ACC112 (cell line): ENCODE results near the gene RNF150.

Source experiments
- H2AFZ ChIP-seq: fragments of 200-600 bp; sonication (generic); one replicate; pipeline ENCODE4 v1.6.0; 2017; ENCODE audit warnings: antibody characterized with exemption, low read length; ENCODE audit not compliant: unreplicated experiment
- H3K27ac ChIP-seq: fragments of 200-600 bp; sonication (generic); 2 replicates; pipeline ENCODE4 v1.5.1; 2014; ENCODE audit warnings: low read depth, mild to moderate bottlenecking, antibody characterized with exemption, low read length, moderate library complexity
- H3K27me3 ChIP-seq: fragments of 200-600 bp; sonication (generic); 2 replicates; pipeline ENCODE4 v1.6.1; 2014; ENCODE audit warnings: mild to moderate bottlenecking, antibody characterized with exemption, low read length, moderate library complexity, mixed read lengths; ENCODE audit not compliant: insufficient read depth
- H3K36me3 ChIP-seq: fragments of 200-600 bp; sonication (generic); 2 replicates; pipeline ENCODE4 v1.6.1; 2016; ENCODE audit warnings: mild to moderate bottlenecking, antibody characterized with exemption, low read length, moderate library complexity, mixed read lengths; ENCODE audit not compliant: insufficient read depth
- H3K4me1 ChIP-seq: fragments of 200-600 bp; sonication (generic); one replicate; pipeline ENCODE4 v1.6.1; 2016; ENCODE audit warnings: low read length, mixed read lengths; ENCODE audit not compliant: insufficient read depth, unreplicated experiment, control insufficient read depth
- H3K4me3 ChIP-seq: fragments of 200-600 bp; sonication (generic); 2 replicates; pipeline ENCODE4 v1.5.1; 2014; ENCODE audit warnings: mild to moderate bottlenecking, low read depth, low read length
- H3K79me2 ChIP-seq: fragments of 200-600 bp; sonication (generic); one replicate; pipeline ENCODE4 v1.6.0; 2016; ENCODE audit warnings: low read length; ENCODE audit not compliant: control insufficient read depth, unreplicated experiment, insufficient read depth

RNF150 gene

DNA sequence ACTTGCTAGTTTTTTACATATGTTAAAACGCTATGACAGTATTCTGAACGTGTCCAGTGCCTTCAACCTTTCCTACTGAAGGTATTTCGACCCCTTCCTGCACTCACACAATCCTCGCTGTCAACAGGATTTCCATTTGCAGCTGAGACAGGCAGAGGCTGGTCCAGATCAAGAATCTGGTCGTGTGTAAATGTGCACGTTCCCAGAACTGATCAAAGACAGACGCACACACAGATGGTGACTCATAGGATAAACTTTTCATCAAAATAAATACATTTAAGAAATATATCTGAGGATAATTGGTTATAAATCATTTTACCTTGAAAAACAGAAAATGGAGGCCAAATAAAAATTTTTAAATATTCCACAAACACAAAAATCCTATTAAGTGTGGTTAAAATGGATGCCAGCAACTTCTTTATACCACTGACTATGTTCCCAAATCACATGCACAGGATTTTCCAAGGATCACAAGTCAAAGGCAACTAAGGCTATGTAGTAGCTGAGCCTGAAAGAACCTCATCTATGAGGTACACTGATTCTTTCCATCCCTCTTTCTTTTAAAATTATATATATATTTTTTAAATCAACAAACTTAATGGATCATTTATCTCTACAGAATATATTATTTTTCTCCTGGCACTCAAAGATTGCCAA is 85.9 kb downstream of the RNF150 start:
- Histone ChIP-seq H2AFZ (peak overlapping the region; percentile 3), H3K4me1 (peaks cover 24% of the 10 kb centered on the region), H3K27ac (peak overlapping the region; percentile 82)

GRCh38 chr4:141046255-141046654 is 87.0 kb downstream of the RNF150 start:
- Histone ChIP-seq H3K79me2 (no peaks in the 10 kb centered on the region), H3K4me1 (peaks cover 28% of the 10 kb centered on the region), H3K36me3 (no peaks in the 10 kb centered on the region), H3K27ac (peak overlapping the region; percentile 82), H3K27me3 (no peaks in the 10 kb centered on the region), H3K4me3 (no peak overlapping the region), H2AFZ (peak overlapping the region; percentile 69)

More for the DNA sequence above, 85.9 kb downstream of the RNF150 start:
- H3K36me3 ChIP-seq = no peaks in the 10 kb centered on the region
- H3K79me2 ChIP-seq = no peaks in the 10 kb centered on the region
- H3K4me3 ChIP-seq = no peak overlapping the region
- H3K27me3 ChIP-seq = no peaks in the 10 kb centered on the region

DNA sequence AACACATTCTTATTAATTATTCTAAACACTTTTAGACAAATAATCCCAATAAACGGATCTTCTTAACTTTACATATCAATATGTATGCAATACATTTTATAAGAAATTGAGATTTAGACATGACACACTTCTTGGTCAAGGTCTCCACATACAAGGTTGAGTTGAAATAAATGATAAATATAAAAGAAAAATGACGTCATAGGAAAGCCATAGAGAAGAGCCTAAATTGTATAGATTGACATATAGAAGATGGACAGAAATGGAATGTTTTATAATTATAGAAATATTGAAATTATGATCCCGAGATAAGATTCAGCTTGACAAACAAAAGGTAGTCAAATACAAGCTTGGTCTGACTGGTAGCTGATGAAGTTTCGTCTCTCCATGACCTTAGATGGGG is 87.4 kb downstream of the RNF150 start:
- H3K27ac ChIP-seq = peak overlapping the region; percentile 82
- H2AFZ ChIP-seq = no peak overlapping the region
- H3K79me2 ChIP-seq = no peaks in the 10 kb centered on the region
- H3K36me3 ChIP-seq = no peaks in the 10 kb centered on the region
- no peak overlapping the region for H3K4me3 ChIP-seq
- no peaks in the 10 kb centered on the region for H3K27me3 ChIP-seq
- peaks cover 32% of the 10 kb centered on the region for H3K4me1 ChIP-seq

DNA sequence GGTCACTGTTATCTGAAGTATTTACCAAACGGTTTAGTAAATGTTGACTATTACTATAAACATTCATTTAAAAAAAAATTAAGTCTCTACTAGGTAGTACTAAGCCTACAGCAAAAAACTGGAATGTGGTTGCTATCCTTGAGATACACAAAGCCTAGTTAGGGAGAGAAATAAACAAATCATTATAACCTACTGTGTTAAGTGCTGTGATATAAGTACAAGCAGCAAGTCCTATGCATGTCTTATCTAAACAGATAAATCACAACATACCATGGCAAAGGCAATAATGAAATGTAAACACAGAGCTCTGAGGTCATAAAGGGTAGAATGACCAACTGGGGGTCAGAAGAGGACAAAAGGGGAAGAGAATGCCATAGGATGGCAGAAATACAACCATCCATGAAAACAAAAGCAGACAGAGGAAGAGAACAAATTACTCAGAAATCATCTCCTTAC is 92.2 kb downstream of the RNF150 start:
- Histone ChIP-seq H3K4me3 (no peak overlapping the region), H3K79me2 (no peaks in the 10 kb centered on the region), H3K4me1 (peaks cover 14% of the 10 kb centered on the region), H2AFZ (no peak overlapping the region), H3K27me3 (no peaks in the 10 kb centered on the region), H3K36me3 (no peaks in the 10 kb centered on the region), H3K27ac (peak overlapping the region; percentile 30; the same call in 1 of the 2 replicates)

DNA sequence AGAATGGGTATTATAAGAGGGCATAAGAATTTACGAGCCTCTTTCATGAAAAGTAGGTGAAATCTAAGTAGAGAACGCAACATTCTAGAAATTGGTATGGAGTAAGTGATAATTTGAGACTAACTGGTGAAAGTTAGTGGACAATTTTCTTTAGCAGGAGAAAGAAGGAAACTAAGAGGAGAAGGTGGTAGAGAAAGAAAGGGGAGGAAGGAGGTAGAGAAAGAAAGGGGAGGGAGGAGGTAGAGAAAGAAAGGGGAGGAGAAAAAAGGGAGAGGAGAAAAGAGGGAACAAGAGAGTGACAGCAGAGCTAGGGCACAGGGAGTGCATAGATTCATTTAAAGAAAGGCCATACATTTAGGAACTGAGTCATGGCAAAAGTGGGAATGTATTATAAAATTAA is 94.1 kb downstream of the RNF150 start:
- Histone ChIP-seq H2AFZ (no peak overlapping the region), H3K27ac (no peak overlapping the region)

DNA sequence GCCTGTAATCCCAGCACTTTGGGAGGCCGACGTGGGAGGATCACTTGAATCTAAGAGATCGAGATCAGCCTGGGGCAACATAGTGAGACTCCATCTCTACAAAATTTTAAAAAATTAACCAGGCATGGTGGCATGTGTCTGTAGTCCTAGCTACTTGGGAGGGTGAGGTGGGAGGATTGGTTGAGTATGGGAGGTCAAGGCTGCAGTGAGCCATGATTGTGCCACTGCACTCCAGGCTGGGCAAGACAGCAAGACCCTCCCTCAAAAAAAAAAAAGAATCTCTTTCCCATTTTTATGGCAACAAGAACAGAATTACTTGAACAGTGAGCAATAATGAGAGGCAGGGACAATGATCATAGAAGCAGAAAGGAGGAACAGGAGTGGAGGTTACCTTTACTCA is 94.8 kb downstream of the RNF150 start:
- no peak overlapping the region for H2AFZ ChIP-seq
- H3K79me2 ChIP-seq = no peaks in the 10 kb centered on the region
- H3K27me3 ChIP-seq = no peaks in the 10 kb centered on the region
- no peaks in the 10 kb centered on the region for H3K36me3 ChIP-seq
- no peak overlapping the region for H3K4me3 ChIP-seq
- peaks cover 8% of the 10 kb centered on the region for H3K4me1 ChIP-seq
- H3K27ac ChIP-seq = no peak overlapping the region

More for the DNA sequence above, 94.1 kb downstream of the RNF150 start:
- Histone ChIP-seq H3K36me3 (no peaks in the 10 kb centered on the region), H3K27me3 (no peaks in the 10 kb centered on the region), H3K4me1 (peaks cover 8% of the 10 kb centered on the region), H3K4me3 (no peak overlapping the region), H3K79me2 (no peaks in the 10 kb centered on the region)

DNA sequence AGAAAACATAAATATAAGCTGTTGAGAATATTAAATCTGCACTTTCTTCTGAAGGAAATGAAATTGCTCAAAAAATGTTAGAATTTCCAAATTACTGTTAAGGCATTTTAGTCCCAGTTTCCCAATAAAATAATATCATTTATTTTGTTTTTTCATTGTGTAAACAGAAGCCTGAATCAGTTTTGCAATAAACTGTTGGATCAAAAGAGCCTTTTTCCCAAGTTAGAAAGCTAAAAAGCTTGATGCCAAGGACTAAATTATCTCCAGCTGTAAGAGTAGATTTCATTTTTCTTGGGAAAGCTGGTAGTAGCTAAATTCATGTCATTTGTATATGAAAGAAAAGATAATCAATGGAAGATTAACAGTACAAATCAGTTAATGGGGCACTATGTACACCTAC is 95.8 kb downstream of the RNF150 start:
- Histone ChIP-seq H2AFZ (no peak overlapping the region), H3K27me3 (no peaks in the 10 kb centered on the region), H3K4me3 (no peak overlapping the region), H3K79me2 (no peaks in the 10 kb centered on the region), H3K36me3 (no peaks in the 10 kb centered on the region), H3K27ac (no peak overlapping the region), H3K4me1 (peaks cover 8% of the 10 kb centered on the region)

DNA sequence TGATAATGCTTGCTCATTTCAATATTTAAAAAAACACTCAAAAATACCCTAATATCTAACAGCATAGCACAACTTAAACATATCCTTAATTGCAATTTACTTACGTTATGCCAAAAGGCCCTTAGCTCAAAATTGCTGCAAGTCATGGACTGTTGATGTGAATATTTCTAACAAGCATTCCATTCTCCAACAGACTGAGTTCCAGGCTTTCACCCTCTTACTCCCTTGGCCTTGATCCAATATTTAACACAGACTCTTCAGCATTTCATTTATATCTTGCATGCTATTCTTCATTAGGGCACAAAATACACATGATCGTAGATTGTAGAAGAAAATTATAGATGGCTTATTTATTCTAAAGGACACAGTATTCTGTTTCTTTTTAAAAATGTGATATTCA is 96.5 kb downstream of the RNF150 start:
- Histone ChIP-seq H3K4me3 (no peak overlapping the region), H3K27ac (no peak overlapping the region)

GRCh38 chr4:141035920-141036319 is 97.3 kb downstream of the RNF150 start:
- no peak overlapping the region for H3K4me3 ChIP-seq
- no peak overlapping the region for H3K27ac ChIP-seq
- no peaks in the 10 kb centered on the region for H3K27me3 ChIP-seq
- H3K36me3 ChIP-seq = no peaks in the 10 kb centered on the region
- H3K79me2 ChIP-seq = no peaks in the 10 kb centered on the region
- H3K4me1 ChIP-seq = peaks cover under 1% of the 10 kb centered on the region
- H2AFZ ChIP-seq = no peak overlapping the region

More for the DNA sequence above, 96.5 kb downstream of the RNF150 start:
- no peaks in the 10 kb centered on the region for H3K79me2 ChIP-seq
- peaks cover 8% of the 10 kb centered on the region for H3K4me1 ChIP-seq
- no peak overlapping the region for H2AFZ ChIP-seq
- no peaks in the 10 kb centered on the region for H3K36me3 ChIP-seq
- no peaks in the 10 kb centered on the region for H3K27me3 ChIP-seq

DNA sequence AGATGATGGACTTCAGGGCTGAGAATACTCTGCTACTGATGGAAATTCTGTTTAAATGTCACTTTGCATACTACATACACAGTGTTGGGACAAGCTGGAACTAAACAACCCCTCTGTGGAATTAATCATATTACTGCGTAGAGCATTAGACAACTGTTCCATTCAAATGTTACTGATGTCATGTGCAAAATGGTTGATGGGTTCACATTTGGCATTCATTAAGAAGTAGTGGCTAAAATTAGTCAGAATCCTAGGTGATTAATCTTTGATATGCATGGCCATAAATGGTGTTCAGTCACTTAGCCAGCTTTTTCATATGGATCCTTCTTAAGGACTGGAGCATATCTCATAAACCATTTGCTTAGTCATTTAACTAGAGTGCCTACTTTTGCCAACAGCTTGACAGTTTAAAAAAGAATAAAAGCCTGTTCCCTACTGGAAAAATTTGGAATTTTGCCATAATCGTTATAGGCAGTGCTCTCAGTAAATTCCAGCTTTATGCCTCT is 105.2 kb downstream of the RNF150 start:
- Histone ChIP-seq H3K27me3 (no peaks in the 10 kb centered on the region), H2AFZ (no peak overlapping the region), H3K4me1 (peaks cover 3% of the 10 kb centered on the region), H3K27ac (no peak overlapping the region), H3K36me3 (no peaks in the 10 kb centered on the region), H3K4me3 (no peak overlapping the region), H3K79me2 (no peaks in the 10 kb centered on the region)

DNA sequence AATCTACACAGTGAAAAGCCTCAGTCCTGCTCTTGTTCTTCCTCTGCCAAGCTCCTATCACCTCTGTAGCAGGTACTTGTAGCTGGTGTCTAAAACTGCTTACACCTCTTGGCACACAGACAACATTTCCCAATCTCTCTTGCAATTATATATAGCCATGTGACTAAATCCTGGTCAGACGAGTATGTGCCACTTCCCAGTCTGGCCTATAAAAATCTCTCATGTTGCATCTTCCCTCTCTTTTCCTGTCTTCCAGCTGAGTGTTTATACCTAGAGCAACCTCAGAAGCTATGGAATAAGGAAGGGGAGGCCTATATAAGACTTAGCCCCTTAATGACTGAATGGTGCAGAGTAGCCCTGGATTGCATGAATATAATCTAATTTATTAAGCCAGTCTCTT is 105.8 kb downstream of the RNF150 start:
- no peaks in the 10 kb centered on the region for H3K27me3 ChIP-seq
- no peaks in the 10 kb centered on the region for H3K36me3 ChIP-seq
- no peak overlapping the region for H3K4me3 ChIP-seq
- H2AFZ ChIP-seq = no peak overlapping the region
- peaks cover 3% of the 10 kb centered on the region for H3K4me1 ChIP-seq
- no peaks in the 10 kb centered on the region for H3K79me2 ChIP-seq
- no peak overlapping the region for H3K27ac ChIP-seq
